ENCODE results near the gene ASAH2B. TPM values are rescaled to one million over a fixed set of nuclear protein-coding genes. Genes with fewer than 3 reads are reported as not detected.
"Not testable (repeated sequence)": the region's sequence is repeated elsewhere in the genome, so short reads cannot be mapped to it uniquely, and the experiment has no call there.

The ASAH2B gene
- total RNA-seq (2014; rRNA removed): 2.9 and 3.3 TPM in 2 replicates
- 1.9 TPM for polyA plus RNA-seq (2012)

DNA sequence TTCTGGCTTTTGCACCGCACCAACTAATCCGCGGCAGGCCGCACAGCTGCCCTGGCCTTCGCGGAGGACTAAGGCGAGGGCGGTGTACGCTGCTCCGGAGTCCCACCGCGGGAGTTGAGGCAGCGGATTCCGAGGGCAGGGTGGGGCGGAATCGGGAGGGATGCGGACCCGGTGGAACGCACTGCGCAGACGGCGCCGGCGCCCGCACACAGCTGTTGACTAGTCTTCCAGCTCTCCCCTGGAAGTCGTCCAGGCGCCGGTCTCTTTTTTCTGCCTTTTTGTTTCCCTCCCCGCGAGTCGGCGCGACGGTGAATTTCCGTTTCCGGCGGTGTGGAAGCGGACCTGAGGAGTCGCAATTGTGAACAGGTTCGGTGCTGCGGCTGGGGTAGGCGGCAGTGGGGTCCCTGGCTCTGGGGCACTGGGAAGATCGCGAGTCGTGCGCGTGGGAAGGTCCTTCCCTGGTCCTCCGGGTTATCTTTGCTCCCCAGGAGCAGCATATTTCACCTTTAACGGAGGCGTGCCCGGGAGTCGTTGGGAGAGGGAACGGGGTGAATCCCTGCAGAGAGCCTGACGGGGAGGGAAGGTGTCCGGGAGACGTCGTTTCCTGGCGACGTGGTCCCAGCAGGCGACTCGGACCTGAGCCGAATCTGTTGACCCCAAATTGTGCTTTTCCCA is at the start of gene ASAH2B:
ASAH2B (plus strand) TSS at position 319 of the 675 bp plus-strand sequence. CDS start 5,195 bp downstream, outside the sequence.
- DNase-seq (ENCODE audit: low read depth): peak; percentile 84

DNA sequence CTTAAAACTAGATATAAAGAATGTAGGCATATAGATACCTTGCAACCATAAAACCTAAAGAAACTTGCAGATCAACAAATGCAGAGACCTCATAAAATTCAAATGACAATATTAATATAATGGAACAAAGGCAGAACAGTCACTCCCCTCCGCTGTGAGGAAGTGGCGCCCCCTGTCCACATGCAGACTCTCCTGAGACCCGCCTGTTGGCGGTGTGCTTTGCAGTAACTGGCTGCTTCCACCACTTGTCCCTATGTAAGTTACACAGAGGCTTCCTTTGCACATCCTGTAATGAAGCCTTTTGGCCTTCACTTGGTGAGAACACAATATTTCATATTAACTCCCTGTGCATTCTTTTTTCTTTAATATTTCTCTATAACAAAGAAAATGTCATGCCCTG is 41.9 kb upstream of the ASAH2B start:
- not testable (repeated sequence) for DNase-seq (ENCODE audit: low read depth)

DNA sequence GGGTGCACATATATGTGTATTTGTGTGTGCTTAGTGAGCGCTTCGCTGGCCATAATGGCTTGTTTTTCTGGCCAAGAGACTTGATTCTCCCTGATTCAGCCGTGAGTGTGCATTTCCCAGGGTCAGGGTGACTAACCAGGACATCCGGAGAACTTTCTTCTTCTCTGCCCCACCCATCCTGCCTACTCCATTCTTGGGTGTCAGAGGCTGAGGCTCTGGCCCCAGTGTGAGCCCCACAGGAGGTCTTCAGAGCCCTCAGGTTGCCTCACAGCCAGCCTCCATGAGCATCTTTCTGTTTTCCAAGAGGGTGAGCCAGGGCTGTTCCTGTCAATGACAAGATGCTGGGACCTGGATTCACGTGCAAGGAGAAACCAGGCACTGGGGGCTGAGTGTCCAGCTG is 37.8 kb upstream of the ASAH2B start:
- peak; percentile 1 for DNase-seq (ENCODE audit: low read depth)

DNA sequence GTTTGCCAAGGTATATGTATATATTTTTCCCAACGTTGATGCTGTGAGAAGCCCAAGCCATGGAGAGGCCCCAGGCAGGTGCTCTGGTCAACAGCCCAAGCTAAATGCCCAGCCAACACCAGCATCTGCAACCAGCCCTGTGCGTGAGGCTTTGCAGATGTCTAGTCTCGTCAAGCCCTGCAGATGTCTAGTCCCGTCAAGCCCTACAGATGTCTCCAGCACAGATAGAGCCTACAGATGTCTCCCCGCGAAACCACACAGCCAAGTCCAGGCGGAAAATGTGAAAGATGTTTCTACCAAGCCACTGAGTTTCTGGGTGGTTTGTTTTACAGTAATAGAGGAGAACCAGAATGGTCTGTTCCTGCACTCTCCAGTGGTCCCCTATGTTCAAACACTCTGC is 36.7 kb upstream of the ASAH2B start:
- DNase-seq (ENCODE audit: low read depth): not testable (repeated sequence)

DNA sequence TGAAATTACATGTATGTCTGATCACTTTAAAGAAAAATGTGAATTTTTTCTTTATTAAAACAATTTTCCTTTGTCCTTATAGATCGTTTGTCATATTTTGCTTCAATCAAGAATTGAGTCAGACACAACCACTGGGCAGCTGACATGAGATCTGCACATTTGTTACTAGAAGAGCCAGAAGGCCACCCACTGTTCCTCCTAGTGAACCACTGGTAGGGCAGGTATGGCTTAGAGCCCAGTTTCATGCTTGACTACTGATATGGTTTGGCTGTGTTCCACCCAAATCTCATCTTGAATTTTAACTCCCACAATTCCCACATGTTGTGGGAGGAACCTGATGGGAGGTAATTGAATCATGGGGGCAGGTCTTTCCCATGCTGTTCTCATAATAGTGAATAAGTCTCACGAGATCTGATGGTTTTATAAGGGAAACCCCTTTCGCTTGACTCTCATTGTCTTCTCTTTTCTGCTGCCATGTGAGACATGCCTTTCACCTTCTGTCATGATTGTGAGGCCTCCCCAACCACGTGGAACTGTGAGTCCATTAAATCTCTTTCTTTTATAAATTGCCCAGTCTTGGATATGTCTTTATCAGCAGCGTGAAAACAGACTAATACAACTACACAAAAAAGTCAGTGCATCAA is 35.2 kb upstream of the ASAH2B start:
- peak; percentile 9 for DNase-seq (ENCODE audit: low read depth)

DNA sequence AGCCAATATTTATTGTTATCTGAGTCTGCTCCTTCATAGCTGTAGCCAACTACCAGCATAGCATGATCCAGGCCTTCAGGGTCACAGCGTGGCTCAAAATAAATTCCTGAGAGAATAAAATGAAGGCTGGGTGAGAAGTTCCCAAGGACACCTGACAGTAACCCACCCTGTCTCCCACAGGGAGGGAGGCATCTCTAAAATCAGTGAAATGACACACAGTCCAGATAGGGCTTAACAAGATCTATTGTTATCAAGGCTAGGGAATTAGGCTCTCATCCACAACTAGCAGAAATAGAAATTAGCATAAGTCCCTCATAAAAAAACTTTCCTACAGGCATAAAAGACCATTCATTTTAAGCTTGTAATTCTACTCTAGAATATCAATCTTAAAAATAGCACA is 33.7 kb upstream of the ASAH2B start:
- not testable (repeated sequence) for DNase-seq (ENCODE audit: low read depth)

DNA sequence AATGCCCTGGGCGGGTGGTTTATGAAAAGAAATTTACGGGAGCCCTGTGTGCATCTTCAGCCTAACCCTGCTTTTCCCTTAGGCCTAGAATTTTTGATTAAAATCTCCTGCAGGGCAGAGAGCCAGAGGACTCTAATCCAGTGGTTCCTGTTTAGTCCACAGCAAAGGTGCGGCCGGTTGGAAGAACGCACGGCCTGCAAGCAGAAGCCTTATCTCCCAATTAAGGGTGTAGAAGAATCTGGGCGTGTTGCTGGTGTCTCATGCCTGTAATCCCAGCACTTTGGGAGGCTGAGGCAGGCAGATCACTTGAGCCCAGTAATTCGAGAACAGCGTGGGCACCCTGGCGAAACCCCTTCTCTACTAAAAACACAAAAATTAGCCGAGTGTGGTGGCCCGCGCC is 29.5 kb upstream of the ASAH2B start:
- not testable (repeated sequence) for DNase-seq (ENCODE audit: low read depth)

DNA sequence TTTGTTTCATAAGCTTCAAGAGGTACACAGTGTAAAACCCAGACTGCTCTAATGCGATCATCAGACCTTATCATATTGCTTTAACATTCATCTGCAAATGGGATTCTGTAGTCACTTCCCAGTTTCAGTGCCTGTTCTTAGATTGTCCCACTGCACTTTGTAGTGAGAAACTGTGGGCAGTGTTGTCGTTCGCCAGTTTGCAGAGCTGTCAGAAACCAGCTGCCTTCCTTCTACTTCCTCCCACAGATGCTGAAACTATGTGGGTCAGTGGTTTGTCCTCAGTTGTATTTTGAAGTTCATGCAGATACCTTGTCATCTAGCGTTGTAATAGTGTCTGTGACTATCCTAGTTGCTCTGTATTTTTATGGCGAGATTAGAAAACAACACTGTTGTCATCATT is 15.9 kb upstream of the ASAH2B start:
- DNase-seq (ENCODE audit: low read depth): not testable (repeated sequence)

DNA sequence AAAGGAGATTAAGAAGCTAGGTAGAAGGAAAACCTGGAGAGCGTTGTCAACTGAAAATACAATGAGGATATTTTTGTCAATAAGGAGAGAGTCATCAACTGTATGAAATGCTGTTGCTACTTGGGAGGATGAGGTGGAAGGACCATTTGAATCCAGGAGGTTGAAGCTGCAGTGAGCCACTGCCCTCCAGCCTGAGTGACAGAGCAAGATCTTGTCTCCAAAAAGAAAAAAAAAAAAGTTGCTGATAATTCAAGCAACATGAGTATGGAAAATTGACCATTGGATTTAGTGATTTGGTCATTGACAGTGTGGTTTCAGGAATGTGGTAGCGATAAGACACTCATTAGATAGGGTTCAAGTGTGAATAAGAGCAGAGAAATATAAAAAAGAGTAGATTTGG is 11.6 kb upstream of the ASAH2B start:
- DNase-seq (ENCODE audit: low read depth): not testable (repeated sequence)

DNA sequence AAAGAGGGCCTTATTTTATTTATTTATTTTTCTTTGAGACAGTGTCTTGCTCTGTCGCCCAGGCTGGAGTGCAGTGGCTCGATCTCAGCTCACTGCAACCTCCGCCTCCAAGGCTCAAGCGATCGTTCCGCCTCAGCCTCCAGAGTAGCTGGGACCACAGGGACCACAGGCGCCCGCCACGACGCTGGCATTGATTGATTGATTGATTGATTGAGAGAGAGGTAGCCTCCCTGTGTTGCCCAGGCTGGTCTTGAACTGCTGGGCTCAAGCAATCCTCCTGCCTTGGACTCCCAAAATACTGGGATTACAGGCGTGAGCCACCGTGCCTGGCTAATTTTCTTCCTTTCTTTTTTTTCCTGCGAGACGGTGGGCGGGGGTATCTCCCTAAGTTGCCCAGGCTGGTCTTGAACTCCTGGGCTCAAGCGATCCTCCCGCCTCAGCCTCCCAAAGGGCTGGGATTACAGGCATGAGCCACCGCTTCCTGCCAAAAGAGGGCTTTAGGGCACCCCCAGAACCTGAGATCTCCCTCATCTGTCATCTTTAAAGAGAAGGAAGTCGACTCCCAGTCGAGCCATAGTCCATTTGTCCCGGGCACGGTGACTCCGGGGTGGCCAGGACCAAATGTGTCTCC is 634 bp upstream of the ASAH2B start:
- not testable (repeated sequence) for DNase-seq (ENCODE audit: low read depth)

DNA sequence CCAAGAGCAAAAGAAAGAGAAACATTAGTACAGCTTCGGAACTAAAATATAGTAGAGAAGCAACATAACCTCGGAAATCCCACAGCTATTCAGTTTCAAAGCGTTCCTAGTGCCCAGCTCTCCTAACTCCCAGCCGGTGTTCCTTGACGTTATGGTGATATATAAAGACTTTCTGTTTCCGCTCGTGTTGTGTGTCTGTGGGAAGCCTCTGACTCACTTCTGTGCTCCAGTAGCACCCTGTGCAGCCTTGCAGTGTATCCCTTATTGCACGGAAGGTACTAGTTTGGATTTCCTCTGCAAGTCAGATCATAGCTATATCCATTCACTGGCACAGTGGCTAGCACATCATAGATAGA is 535 bp downstream of the ASAH2B start:
- peak; percentile 73 for DNase-seq (ENCODE audit: low read depth)

DNA sequence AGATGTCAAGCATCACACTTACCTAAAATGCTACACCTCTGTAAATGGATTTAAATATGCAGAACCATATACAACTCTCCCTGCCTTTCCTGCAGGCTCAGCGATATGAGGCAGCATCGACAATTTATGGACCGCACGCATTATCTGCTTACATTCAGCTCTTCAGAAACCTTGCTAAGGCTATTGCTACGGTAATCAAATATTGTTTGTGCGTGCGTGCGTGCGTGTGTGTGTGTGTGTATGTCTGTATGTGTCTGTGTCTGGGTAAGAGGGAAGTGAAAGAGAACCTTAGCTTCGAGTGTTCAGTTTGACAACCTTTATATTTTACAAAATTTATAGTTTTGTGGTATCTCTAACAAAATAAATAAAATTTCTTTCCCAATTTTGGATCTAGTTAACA is 3.1 kb downstream of the ASAH2B start:
- not testable (repeated sequence) for DNase-seq (ENCODE audit: low read depth)

DNA sequence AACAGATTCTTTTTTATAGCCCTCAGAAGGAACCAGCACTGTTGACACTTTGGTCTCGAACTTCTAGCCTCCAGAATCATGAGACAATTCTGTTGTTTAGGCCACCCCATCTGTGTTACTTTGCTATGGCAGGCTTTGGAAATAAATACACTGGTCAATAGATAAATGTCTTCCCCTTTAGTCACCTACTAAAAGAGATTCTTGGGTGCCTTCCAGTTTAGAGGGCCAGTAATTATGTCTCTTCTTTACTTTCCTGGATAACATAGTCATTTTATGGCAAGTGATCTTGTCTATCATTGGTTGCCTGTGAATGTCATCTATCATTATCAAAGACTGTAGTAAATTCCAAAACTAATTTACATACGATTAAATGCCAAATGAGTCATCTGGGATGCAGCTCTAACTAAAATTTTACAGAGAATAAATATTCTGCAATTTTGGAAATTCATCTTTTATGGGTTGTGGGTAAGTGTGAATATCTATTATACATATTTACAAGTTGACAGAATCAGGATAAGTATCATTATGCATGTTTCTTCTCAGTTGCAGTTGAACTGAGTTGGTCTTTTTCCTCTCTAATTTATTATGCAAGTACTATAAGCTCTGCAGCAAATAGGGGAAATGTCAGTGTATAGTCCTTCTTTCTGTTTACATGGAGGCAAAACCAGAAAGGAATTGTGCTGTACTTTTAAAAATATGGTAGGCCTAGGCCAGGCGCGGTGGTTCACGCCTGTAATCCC is 27.2 kb downstream of the ASAH2B start:
- peak; percentile 32 for DNase-seq (ENCODE audit: low read depth)

DNA sequence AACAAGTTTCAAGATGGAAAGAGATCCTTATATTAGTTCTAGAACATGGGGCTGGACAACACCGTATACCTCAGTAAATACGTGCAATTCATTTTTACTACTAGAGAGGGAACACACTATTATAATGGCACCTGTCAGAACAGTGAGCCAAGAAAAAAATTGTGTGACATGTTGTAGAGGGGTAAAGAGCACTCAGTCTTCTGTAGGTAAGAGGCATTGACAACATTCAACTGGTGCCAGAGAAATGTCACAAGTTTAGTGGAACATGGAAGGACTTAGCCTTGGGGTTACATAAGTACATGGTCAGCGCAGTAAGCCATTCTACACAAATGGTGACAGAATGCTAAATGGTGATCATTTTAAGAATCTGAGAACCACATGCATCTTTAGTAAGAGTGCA is 32.3 kb downstream of the ASAH2B start:
- not testable (repeated sequence) for DNase-seq (ENCODE audit: low read depth)

DNA sequence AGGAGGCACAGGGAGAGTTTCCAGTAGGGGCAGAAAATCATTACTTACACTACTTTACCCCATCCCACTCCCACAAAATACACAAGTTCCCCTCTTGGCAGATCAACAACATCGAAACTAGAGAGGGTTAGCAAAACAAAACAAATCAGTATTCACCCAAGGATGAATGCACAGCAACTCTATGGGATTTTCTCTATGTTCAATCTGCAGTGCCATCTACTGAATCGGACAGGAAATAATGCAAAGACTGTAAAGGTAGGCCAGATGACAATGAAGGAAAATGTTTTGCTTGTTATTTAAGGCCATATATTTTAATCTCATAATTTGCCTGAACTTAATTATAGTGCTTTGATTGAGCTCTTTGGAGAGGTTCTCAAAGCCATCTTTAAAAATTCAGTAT is 35.1 kb downstream of the ASAH2B start:
- DNase-seq (ENCODE audit: low read depth): not testable (repeated sequence)

DNA sequence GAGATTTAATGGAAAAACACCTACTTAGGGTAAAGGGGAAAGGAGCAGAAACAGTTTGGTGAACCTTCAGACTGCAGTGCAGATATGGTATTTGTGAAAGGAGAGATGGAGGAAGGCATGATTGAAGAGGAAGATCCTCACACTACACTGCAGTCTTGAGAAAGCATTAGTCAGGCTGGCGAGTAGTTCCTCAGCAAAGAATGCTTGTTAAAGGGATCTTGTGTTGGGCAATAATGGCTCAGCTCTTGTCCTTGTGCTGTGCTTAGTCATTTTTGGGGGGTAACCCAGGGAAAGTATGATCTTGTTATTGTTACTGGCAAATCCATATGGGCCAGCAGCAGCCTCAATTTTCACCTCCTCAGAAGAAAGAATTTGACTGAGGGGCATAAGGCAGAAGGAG is 40.3 kb downstream of the ASAH2B start:
- DNase-seq (ENCODE audit: low read depth): peak; percentile 13

DNA sequence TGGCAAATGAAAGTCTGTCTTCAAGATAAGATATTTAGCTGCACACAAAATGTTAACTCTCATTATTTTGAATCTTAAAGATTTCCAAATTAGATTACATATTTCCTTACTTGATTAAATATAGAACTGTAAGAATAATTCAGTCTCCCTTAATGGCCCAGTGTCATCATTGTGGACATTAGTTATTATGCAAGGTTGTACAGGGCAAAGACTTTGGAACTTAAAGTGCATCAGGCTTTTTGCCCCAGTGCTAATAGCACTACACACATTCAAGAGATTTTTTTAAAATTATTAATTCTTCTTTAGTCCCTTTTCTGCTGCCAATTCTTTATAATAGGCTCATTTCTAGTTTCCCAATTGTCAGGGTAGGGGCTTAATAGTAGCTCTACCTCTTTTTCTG is 42.3 kb downstream of the ASAH2B start:
- DNase-seq (ENCODE audit: low read depth): not testable (repeated sequence)

DNA sequence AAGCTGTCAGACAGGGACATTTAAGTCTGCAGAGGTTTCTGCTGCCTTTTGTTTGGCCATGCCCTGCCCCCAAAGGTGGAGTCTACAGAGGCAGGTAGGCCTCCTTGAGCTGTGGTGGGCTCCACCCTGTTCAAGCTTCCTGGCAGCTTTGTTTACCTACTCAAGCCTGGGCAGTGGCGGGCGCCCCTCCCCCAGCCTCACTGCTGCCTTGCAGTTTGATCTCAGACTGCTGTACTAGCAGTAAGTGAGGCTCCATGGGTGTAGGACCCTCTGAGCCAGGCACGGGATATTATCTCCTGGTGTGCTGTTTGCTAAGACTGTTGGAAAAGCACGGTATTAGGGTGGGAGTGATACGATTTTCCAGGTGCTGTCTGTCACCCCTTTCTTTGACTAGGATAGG is 48.2 kb downstream of the ASAH2B start:
- not testable (repeated sequence) for DNase-seq (ENCODE audit: low read depth)

DNA sequence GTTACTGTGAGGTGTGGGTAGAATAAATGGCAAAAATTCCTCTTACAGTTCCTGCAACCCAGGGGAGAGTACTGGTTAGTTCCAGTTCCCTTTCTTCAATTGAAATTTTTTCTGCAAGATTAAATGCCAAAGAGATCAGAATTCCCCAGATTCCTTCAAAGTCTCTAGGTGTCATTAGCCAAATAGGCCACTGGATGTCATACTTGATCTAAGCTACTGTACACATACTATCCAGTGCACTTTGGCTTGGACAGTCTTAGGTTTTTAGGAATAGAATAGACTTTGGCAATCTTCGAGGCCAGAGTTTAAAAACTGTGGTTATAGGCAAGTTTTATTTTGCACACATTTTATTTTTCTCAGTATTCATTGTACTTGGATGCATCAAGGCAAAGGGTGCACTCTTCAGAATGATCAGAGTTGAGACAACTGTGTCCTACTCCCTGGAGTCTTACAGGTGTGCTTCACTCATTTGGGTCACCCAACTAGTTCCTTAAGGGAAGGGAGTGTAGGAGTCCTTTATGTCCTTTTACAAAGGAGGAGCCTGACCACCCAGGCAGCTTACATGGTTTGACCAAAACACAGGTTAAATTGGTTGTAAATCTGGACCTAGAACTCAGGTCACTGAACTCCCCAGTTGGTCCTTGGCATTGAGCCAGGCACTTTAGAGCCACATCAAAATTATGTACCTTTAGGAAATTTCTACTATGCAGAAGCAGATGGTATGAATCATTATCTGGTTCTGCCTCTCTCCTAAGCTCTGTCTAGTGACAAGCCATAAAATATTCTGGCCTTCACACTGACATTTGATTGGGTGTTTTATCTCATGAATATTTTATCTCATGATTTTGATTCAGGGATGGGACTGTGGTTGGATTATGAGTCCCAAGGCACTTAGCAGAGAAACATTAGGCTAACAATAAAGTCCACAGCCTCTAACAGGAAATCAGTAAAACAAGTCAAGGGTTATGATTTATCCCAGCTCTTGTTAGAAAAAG is 49.5 kb downstream of the ASAH2B start:
- peak; percentile 9 for DNase-seq (ENCODE audit: low read depth)

DNA sequence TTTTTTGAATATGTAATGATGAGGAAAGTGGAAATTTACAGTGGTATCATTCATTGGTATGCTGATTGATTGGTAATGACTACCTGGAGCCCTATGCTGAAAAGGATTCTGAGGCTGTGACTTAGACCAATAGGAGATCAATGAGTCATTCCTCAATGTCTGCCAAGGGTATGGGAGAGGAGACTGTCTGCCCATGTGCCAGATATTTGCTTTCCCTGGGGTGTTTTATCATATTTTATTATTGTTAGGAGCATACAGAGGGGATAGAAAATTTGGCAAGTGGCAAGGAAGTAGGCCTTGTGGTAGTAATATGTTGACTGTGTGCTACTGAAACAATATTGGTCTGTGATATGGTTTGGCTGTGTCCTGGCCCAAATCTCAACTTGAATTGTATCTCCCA is 54.8 kb downstream of the ASAH2B start:
- no peak for DNase-seq (ENCODE audit: low read depth)

DNA sequence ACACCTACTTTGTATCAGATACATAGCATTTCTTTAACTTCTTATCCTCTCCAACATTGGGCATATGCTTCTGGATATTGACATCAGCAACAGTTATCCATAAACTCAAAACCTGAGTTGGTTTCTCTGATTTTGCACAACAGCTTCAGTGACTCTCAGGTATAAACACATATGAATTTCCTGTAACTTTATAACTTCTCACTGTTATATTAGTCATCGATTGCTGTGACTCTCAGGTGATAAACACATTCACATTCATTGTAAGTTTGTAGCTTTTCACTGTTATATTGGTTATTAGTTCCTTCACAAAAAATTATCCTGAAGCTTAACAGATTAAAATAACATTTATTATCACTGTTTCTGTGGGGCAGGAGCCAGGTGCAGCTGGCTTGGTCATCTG is 57.0 kb downstream of the ASAH2B start:
- no peak for DNase-seq (ENCODE audit: low read depth)

All from LHCN-M2 (cell line).